ENCODE measurements around the gene PKN2.
"Not testable (repeated sequence)": the region's sequence is repeated elsewhere in the genome, so short reads cannot be mapped to it uniquely, and the experiment has no call there.

The PKN2 gene

DNA sequence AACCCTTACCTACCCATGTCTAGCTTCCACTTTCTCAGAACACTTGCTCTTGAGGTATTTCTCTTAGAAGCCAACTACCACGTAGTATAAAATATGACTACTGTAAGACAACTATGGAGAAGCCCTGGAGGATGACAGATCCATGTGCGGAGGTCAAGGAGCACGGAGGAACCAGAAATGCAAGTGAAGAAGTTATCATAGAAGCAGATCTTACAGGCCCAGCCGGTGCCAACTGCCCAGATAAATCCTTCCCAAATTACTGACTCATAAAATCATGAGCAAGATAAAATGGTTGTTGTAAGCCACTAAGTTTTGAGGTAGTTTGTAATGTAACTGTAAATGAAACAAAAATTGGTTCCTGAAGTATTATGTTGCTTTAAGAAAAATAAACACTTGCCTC, 194.7 kb downstream of the PKN2 start:
- Histone ChIP-seq H3K4me1 (ENCODE audit: control insufficient read depth, insufficient read depth, low read length) (peaks cover 13% of the 10 kb centered on the region), H3K27me3 (ENCODE audit: control insufficient read depth, insufficient read depth, low read length) (no peaks in the 10 kb centered on the region), H3K4me3 (ENCODE audit: low read length) (no peak overlapping the region), H3K9ac (ENCODE audit: low read length) (no peak overlapping the region), H3K27ac (ENCODE audit: low read depth, low read length) (no peak overlapping the region), H3K36me3 (ENCODE audit: control insufficient read depth, insufficient read depth, low read length) (peaks cover 3% of the 10 kb centered on the region)

DNA sequence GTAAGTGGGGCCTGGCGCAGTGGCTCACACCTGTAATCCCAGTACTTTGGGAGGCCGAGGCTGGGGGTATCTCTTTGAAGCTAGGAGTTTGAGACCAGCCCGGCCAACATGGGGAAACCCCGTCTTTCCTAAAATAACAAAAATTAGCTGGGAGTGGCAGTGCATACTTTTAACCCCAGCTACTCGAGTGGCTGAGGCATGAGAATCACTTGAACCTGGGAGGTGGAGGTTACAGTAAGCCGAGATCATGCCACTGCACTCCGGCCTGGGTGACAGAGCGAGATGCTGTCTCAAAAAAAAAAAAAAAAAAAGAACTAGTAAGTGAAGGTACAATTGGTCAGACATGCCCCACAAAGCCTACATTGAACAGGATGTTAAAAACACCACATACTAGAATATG, 196.6 kb downstream of the PKN2 start:
- not testable (repeated sequence) for H3K36me3 ChIP-seq (ENCODE audit: control insufficient read depth, insufficient read depth, low read length); H3K27ac ChIP-seq (ENCODE audit: low read depth, low read length); H3K9ac ChIP-seq (ENCODE audit: low read length); H3K4me3 ChIP-seq (ENCODE audit: low read length); H3K27me3 ChIP-seq (ENCODE audit: control insufficient read depth, insufficient read depth, low read length)
- peaks cover 13% of the 10 kb centered on the region for H3K4me1 ChIP-seq (ENCODE audit: control insufficient read depth, insufficient read depth, low read length)

DNA sequence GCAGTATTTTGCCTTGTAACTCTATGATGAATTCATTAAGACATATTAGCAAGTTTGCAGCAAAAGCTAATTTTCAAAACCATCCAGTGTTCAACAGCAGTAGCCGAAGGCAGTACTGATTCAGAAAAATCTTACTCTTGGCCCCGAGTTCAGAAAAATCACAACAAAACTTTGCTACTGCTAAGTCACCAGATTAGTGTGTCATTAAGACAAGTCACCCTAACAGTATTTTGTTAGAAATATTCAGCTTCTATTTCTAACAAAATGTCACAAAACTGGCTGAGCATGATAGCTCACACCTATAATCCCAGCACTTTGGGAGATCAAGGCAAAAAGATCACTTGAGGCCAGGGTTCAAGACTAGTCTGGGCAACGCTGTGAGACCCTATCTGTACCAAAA, 199.1 kb downstream of the PKN2 start:
- H3K4me1 ChIP-seq (ENCODE audit: control insufficient read depth, insufficient read depth, low read length), result peaks cover 3% of the 10 kb centered on the region
- no peaks in the 10 kb centered on the region for H3K27me3 ChIP-seq (ENCODE audit: control insufficient read depth, insufficient read depth, low read length)
- no peak overlapping the region for H3K4me3 ChIP-seq (ENCODE audit: low read length)
- no peak overlapping the region for H3K9ac ChIP-seq (ENCODE audit: low read length)
- no peak overlapping the region for H3K27ac ChIP-seq (ENCODE audit: low read depth, low read length)
- H3K36me3 ChIP-seq (ENCODE audit: control insufficient read depth, insufficient read depth, low read length), result peaks cover 7% of the 10 kb centered on the region

All from rectal smooth muscle tissue (tissue), 1 donor.